GM18505 (cell line): ENCODE measurements around the gene RPN2.
A peak's percentile ranks its signal among the peaks of the same experiment; 100 is the strongest.

Experiments used
- ATAC-seq: cut with Tn5 transposase; IDR thresholded peaks from one replicate; pipeline ENCODE4 v1.9.1; 2021; ENCODE audit not compliant: unreplicated experiment
- POLR2A ChIP-seq: IDR thresholded peaks from 4 replicates; pipeline ENCODE4 v1.6.1; 2011; ENCODE audit warnings: borderline replicate concordance; ENCODE audit not compliant: insufficient read depth, insufficient read length; ENCODE audit errors: extremely low read depth

The RPN2 gene

DNA sequence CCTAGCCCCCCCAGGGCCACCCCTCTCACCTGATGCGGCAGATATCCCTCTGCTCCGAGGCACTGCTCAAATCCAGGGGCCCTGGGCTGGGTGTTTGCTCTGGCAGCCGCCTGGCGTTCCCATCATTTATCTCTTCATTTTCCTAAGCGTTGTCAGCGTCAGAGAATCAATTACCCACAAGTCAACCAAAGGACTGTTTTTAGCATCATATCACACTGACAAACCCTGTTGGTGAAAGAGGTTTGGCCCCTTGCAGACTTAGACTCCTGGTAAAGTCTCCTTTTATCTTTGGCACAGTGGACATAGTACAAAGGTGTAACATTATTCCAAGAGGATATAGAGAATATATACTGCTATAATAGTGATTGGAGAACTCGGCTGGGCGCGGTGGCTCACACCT is 82.6 kb downstream of the RPN2 start, which contains the start of gene GHRH:
Gene GHRH (minus strand): TSS at position 101 of the 400 bp plus-strand sequence. CDS start 4,925 bp downstream, outside the sequence.
- ATAC-seq = no peak
- no peak for TF ChIP-seq POLR2A

DNA sequence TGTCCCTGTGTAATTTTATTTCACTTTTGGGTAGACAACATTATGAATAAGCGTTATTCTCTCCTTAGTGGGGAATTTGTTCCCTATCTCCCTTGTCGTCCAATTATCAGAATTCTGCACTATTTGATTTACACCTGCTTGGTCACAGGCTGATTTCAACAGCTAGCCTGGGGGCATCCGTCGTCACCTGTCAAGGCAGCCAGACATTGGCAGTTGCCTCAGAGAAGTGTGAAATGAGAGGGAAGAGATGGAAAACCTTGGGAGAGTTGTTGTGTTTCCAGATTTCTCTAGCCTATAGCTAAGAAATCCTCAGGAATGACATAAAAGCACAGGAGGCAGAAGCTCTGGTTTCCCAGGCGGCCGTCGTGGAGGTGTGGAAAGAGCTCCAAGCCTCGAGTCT is 83.4 kb downstream of the RPN2 start:
- TF ChIP-seq POLR2A = no peak
- ATAC-seq = no peak

- ATAC-seq = no peak
Measured at GRCh38 chr20:37263686-37264085, 84.6 kb downstream of the RPN2 start.

GRCh38 chr20:37265152-37265551 is 86.0 kb downstream of the RPN2 start:
- ATAC-seq = no peak
- TF ChIP-seq POLR2A = no peak

More at GRCh38 chr20:37263686-37264085, 84.6 kb downstream of the RPN2 start:
- no peak for TF ChIP-seq POLR2A

- ATAC-seq = no peak
- TF ChIP-seq POLR2A = no peak
Measured at GRCh38 chr20:37266940-37267666, 88.0 kb downstream of the RPN2 start.

GRCh38 chr20:37267667-37268313 is 88.7 kb downstream of the RPN2 start:
- no peak for ATAC-seq
- TF ChIP-seq POLR2A = no peak

- ATAC-seq = peak; percentile 54
- TF ChIP-seq POLR2A = peak; percentile 15
Measured at GRCh38 chr20:37270576-37271420, 91.7 kb downstream of the RPN2 start.

DNA sequence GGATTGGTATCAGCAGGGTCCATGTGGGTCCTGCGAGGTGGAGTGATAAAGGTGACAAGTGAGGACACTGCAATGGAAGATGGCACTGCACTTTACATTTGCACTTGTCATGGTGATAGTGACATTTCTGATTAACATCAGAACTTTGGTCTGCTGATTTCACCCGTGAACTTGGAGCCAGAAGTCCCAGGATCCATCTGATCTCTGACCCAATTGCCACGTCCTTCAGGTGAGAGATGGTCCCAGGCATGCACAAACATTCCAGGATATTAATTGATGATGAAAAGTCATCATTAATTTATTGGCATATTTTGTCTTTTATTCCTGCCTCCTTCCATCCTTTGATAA is 92.3 kb downstream of the RPN2 start:
- ATAC-seq = no peak
- TF ChIP-seq POLR2A = no peak

DNA sequence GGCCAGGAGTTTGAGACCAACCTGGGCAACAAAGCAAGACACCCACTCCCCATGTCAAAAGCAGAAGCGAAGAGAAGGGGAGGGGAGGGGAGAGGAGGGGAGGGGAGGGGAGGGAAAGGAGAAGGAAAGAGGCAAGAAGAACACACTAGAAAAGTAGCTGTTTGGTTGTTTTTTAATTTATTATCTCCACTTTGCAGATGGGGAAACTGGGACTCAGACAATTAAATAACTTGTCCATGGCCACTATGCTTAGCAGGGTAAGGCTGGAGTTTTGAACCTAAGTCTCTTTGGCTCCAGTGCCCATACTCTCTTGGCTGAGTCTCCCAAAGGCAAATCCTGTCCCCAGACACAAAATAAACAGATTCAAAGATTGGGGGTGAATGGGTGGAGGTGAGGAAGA is 94.9 kb downstream of the RPN2 start:
- no peak for ATAC-seq
- TF ChIP-seq POLR2A = no peak

- no peak for ATAC-seq
- no peak for TF ChIP-seq POLR2A
Measured at GRCh38 chr20:37274851-37275524, 95.9 kb downstream of the RPN2 start.

DNA sequence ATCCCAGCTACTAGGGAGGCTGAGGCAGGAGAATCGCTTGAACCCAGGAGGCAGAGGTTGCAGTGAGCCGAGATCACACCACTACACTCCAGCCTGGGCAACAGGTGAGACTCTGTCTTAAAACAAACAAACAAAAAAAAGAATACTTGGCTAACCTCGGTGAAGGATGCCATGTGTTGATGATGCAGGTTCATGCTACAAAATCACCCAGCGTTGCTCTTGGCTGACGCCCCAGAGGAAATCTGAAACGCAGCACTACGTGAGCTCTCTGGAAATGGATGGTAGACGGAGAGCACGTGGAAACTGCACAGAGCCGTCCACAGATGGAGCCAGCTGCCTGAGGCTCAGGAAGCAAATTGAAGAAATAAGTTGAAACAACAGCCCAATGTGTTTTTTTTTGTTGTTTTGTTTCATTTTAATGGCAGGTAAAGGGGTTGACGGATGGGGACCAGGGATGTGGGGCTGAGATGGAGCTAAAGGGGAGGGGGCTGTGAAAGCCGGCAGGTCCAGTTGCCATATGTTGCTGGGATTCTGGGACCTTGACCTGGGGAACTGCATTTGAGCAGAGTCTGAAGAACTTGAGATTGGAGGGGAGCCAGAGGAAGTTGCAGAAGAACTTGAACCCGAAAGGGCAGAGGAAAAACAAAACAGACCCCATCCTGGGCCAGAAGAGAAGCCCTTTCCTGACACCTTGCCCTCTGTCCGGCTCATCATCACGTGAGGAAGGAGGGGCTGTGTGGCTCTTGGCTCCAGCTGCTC is 97.5 kb downstream of the RPN2 start:
- no peak for ATAC-seq
- TF ChIP-seq POLR2A = no peak

- peak; percentile 46 for TF ChIP-seq POLR2A
- ATAC-seq = no peak
Measured at GRCh38 chr20:37277253-37277593, 98.1 kb downstream of the RPN2 start.

- no peak for TF ChIP-seq POLR2A
- ATAC-seq = no peak
Measured at GRCh38 chr20:37278966-37279590, 99.9 kb downstream of the RPN2 start.

DNA sequence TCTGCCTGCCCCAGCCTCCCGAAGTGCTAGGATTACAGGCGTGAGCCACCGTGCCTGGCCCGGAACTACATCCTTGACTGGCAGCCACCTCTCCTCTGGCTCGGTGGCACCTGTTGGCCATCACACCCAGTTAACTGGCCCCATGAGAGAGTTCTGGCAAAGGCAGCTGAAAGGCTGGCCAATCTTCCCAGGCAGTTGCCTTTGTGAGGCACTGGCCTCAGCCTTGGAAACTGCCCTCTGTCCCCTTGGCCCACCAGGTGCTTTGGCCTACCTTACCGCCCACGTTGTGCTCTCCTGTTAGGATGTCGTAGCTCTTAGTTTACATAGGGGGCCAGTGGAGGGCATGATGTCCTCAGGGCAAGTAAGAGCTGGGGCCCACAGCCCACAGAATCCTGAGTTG is 100.7 kb downstream of the RPN2 start:
- no peak for ATAC-seq
- no peak for TF ChIP-seq POLR2A
